HFFc6 (cell line): ENCODE measurements around the gene RNF135. TPM values are rescaled to one million over a fixed set of nuclear protein-coding genes. Genes with fewer than 3 reads are reported as not detected.
A peak's percentile ranks its signal among the peaks of the same experiment; 100 is the strongest.

Source experiments
- DNase-seq: peaks from one replicate; pipeline ENCODE4 v3.0.0-alpha.2; 2018
- H3K27ac Mint-ChIP-seq: 2 replicates; pipeline ENCODE4 v1.8.0; 2020; ENCODE audit warnings: mild to moderate bottlenecking, mixed read lengths
- H3K27me3 Mint-ChIP-seq: 2 replicates; pipeline ENCODE4 v1.8.0; 2021; ENCODE audit warnings: mild to moderate bottlenecking, moderate library complexity, mixed read lengths; ENCODE audit not compliant: insufficient read depth
- H3K36me3 Mint-ChIP-seq: 2 replicates; pipeline ENCODE4 v1.8.0; 2021; ENCODE audit warnings: low read depth, mixed read lengths
- H3K4me1 Mint-ChIP-seq: 2 replicates; pipeline ENCODE4 v1.8.0; 2020; ENCODE audit warnings: low read depth, mixed read lengths
- H3K4me3 Mint-ChIP-seq: 2 replicates; pipeline ENCODE4 v1.8.0; 2020; ENCODE audit warnings: mild to moderate bottlenecking, moderate library complexity, mixed read lengths
- H3K9me3 Mint-ChIP-seq: 2 replicates; pipeline ENCODE4 v1.8.0; 2020; ENCODE audit warnings: mild to moderate bottlenecking, mixed read lengths
- CTCF ChIP-seq: fragments of 200-600 bp; sonication (generic); IDR thresholded peaks from 2 replicates; pipeline ENCODE4 v1.5.0; 2021; ENCODE audit warnings: antibody characterized with exemption, mild to moderate bottlenecking
- total RNA-seq, 6 experiments: library from RNA; stranded (reverse); fragmentation: NEBNext Ultra II Directional; extraction: Animal tissue kit (Norgen Biotek cat#: 25700); gene quantifications; 2 replicates in 1 of 6; 3 replicates in 5 of 6; pipeline ENCODE4 v1.2.3, GENCODE V29; 2021

The RNF135 gene
- total RNA-seq, 6 experiments from 2014 or later = 10.4 to 12.1 (median 11.8) TPM

GRCh38 chr17:30990458-30990857 is 19.6 kb downstream of the RNF135 start:
- Mint-ChIP-seq H3K27ac (no peak overlapping the region), H3K36me3 (peaks cover 11% of the 10 kb centered on the region), H3K27me3 (no peaks in the 10 kb centered on the region), H3K4me1 (no peaks in the 10 kb centered on the region), H3K9me3 (no peaks in the 10 kb centered on the region), H3K4me3 (no peak overlapping the region)
- DNase-seq = no peak
- no peak for TF ChIP-seq CTCF

GRCh38 chr17:30992551-30992950 is 21.7 kb downstream of the RNF135 start:
- DNase-seq = no peak
- Mint-ChIP-seq H3K27me3 (no peaks in the 10 kb centered on the region), H3K27ac (no peak overlapping the region), H3K36me3 (peaks cover 19% of the 10 kb centered on the region), H3K4me3 (no peak overlapping the region), H3K9me3 (no peaks in the 10 kb centered on the region), H3K4me1 (no peaks in the 10 kb centered on the region)
- TF ChIP-seq CTCF = peak; percentile 25; the same call in 1 of the 2 replicates

- H3K27me3 Mint-ChIP-seq = no peaks in the 10 kb centered on the region
- no peaks in the 10 kb centered on the region for H3K9me3 Mint-ChIP-seq
- no peak overlapping the region for H3K4me3 Mint-ChIP-seq
- no peak for TF ChIP-seq CTCF
- no peaks in the 10 kb centered on the region for H3K4me1 Mint-ChIP-seq
- H3K27ac Mint-ChIP-seq = no peak overlapping the region
- no peak for DNase-seq
- H3K36me3 Mint-ChIP-seq = peaks cover 29% of the 10 kb centered on the region
Measured at GRCh38 chr17:30995347-30995746, 24.5 kb downstream of the RNF135 start.

- no peak for DNase-seq
- TF ChIP-seq CTCF = no peak
- H3K4me1 Mint-ChIP-seq = no peaks in the 10 kb centered on the region
- no peak overlapping the region for H3K4me3 Mint-ChIP-seq
- H3K27ac Mint-ChIP-seq = no peak overlapping the region
- H3K9me3 Mint-ChIP-seq = no peaks in the 10 kb centered on the region
- H3K36me3 Mint-ChIP-seq = peaks cover 26% of the 10 kb centered on the region
- H3K27me3 Mint-ChIP-seq = no peaks in the 10 kb centered on the region
Measured at GRCh38 chr17:30996486-30996885, 25.6 kb downstream of the RNF135 start.

- DNase-seq = no peak
- no peaks in the 10 kb centered on the region for H3K27me3 Mint-ChIP-seq
- no peak overlapping the region for H3K27ac Mint-ChIP-seq
- no peak overlapping the region for H3K4me3 Mint-ChIP-seq
- no peak for TF ChIP-seq CTCF
- H3K36me3 Mint-ChIP-seq = peaks cover 32% of the 10 kb centered on the region
- H3K4me1 Mint-ChIP-seq = no peaks in the 10 kb centered on the region
- no peaks in the 10 kb centered on the region for H3K9me3 Mint-ChIP-seq
Measured at GRCh38 chr17:30997270-30997669, 26.4 kb downstream of the RNF135 start.

GRCh38 chr17:30997842-30998241 is 27.0 kb downstream of the RNF135 start:
- Mint-ChIP-seq H3K9me3 (no peaks in the 10 kb centered on the region), H3K4me1 (no peaks in the 10 kb centered on the region), H3K27me3 (no peaks in the 10 kb centered on the region), H3K27ac (no peak overlapping the region), H3K4me3 (no peak overlapping the region), H3K36me3 (peaks cover 32% of the 10 kb centered on the region)
- DNase-seq = no peak
- TF ChIP-seq CTCF = no peak
